Esophagus squamous epithelium (tissue), 4 donors: ENCODE measurements around the gene OR1A1.

Source experiments
- CTCF ChIP-seq, 6 experiments: fragments of 450-650 bp in 4 of 6; fragments of 200-600 bp in 2 of 6; sonication (generic) in 2 of 6; IDR thresholded peaks; one replicate each; pipeline ENCODE4 v1.5.1; 2016 to 2019; ENCODE audit warnings: antibody characterized with exemption in 6 of 6, mild to moderate bottlenecking in 4 of 6, moderate library complexity in 4 of 6
- POLR2A ChIP-seq, 4 donors: fragments of 450-650 bp; IDR thresholded peaks; one replicate each; pipeline ENCODE4 v1.6.1; 2017; ENCODE audit warnings: antibody characterized with exemption in 4 of 4, mild to moderate bottlenecking in 4 of 4, moderate library complexity in 3 of 4

DNA sequence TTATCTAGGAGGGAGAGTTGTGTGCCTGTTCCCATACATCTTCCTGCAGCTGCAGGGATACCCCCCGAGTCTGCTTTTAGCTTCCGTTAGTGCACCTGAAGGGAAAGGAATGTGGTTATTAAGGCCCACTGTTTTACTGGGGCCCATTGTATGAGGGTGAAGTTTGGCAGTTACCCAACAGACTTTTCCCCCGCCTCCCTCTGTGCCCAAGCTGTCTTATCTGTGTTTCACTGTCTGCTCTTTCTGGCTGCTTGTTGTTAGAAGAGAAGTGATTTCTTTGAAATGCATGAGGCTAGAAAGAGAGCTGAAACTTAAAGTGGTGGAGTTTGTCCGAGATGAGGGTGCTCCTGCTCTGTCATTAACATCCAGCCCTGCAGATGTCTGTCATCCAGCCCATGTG lies 17.5 kb upstream of the OR1A1 start:
- no peak for TF ChIP-seq POLR2A (IDR thresholded peaks at IDR 0.05)
- TF ChIP-seq CTCF (IDR thresholded peaks at IDR 0.05): no peak
